Measurements from ENCODE around the gene ATXN7L1. TPM values are rescaled to one million over a fixed set of nuclear protein-coding genes. Genes with fewer than 3 reads are reported as not detected.

The ATXN7L1 gene
- total and polyA plus RNA-seq, 2 of the 13 experiments (the other 11 are each of a cell fraction or from before 2014, with no cell fraction given) = 4.1 to 7.8 TPM

GRCh38 chr7:105678811-105679495 is 197.4 kb downstream of the ATXN7L1 start:
- H3K27ac ChIP-seq (ENCODE audit: extremely low read length, insufficient read depth, low read length) = no peak overlapping the region
- no peak overlapping the region for H3K4me3 ChIP-seq (replicated peaks in 1 of 3; ENCODE audit: insufficient read depth in 1 of 3, low read depth in 2 of 3, low read length in 3 of 3)
- no peaks in the 10 kb centered on the region for H3K36me3 ChIP-seq (replicated peaks in 1 of 2; ENCODE audit: control insufficient read depth in 1 of 2, insufficient read depth in 2 of 2, low read length in 2 of 2)
- BruUV-seq (replicated peaks) = no TSS peak
- no peak for ATAC-seq
- intact Hi-C loops (cut with micrococcal nuclease; ENCODE audit: unreplicated experiment) = no loop called here
- TF ChIP-seq ZFP1 (CRISPR knock-in tag; IDR thresholded peaks at IDR 0.05) (no peak), NCOR1 (IDR thresholded peaks at IDR 0.05; ENCODE audit: borderline replicate concordance, low read length) (no peak), PLSCR1 (CRISPR knock-in tag; IDR thresholded peaks at IDR 0.05; ENCODE audit: borderline replicate concordance) (no peak), TRIM22 (IDR thresholded peaks at IDR 0.05) (no peak), AGO1 (IDR thresholded peaks at IDR 0.05; ENCODE audit: low read depth, low read length, poor library complexity, severe bottlenecking) (no peak), ZNF546 (CRISPR knock-in tag; conservative IDR thresholded peaks at IDR 0.05) (no peak), E2F1 (CRISPR knock-in tag; IDR thresholded peaks at IDR 0.05) (no peak), FOXK2 (IDR thresholded peaks at IDR 0.05) (no peak), SIX4 (CRISPR knock-in tag; IDR thresholded peaks at IDR 0.05) (no peak), SATB2 (CRISPR knock-in tag; IDR thresholded peaks at IDR 0.05) (no peak), DMTF1 (CRISPR knock-in tag; IDR thresholded peaks at IDR 0.05) (no peak), ZNF567 (CRISPR knock-in tag; IDR thresholded peaks at IDR 0.05; ENCODE audit: borderline replicate concordance) (no peak), ZNF512 (CRISPR knock-in tag; IDR thresholded peaks at IDR 0.05) (no peak), ZNF616 (CRISPR knock-in tag; IDR thresholded peaks at IDR 0.05; ENCODE audit: low read depth) (no peak)
- in situ Hi-C loops (cut with HindIII; ENCODE audit: extremely low pct_ligation_motif_present, low pct_unique_long_range_greater_than_20kb) = no loop called here
- H3K79me2 ChIP-seq (ENCODE audit: insufficient read depth, low read length) = no peaks in the 10 kb centered on the region
- ChIA-PET POLR2A (no interaction called here), CTCF (ENCODE audit: low intra/inter-chr PET ratio, low total read pairs) (no interaction called here)
- H3K4me1 ChIP-seq (ENCODE audit: insufficient read depth, low read length) = peaks cover 15% of the 10 kb centered on the region
- H3K9ac ChIP-seq (ENCODE audit: insufficient read depth, low read depth, low read length) = no peak overlapping the region
- H2AFZ ChIP-seq (ENCODE audit: low read length) = no peak overlapping the region
- no peaks in the 10 kb centered on the region for H3K9me3 ChIP-seq (ENCODE audit: low read length)
- H3K4me2 ChIP-seq (ENCODE audit: low read depth, low read length) = no peak overlapping the region
- no peak for FAIRE-seq
- no peaks in the 10 kb centered on the region for H4K20me1 ChIP-seq (ENCODE audit: insufficient read depth, low read length)
- 89% methylated on average over 25 of the region's 25 CpGs for whole genome bisulfite sequencing (ENCODE audit: low lambda C conversion rate)
- DNase-seq (ENCODE audit: low spot score) = no peak
- H3K27me3 ChIP-seq (ENCODE audit: control insufficient read depth in 1 of 2, insufficient read depth in 2 of 2, low read length in 2 of 2) = no peaks in the 10 kb centered on the region
